HG02938 (cell line): ENCODE data around the gene GNB1L.
"Not testable (repeated sequence)": the region's sequence is repeated elsewhere in the genome, so short reads cannot be mapped to it uniquely, and the experiment has no call there.

Experiments used
- ATAC-seq: cut with Tn5 transposase; IDR thresholded peaks from one replicate; pipeline ENCODE4 v1.9.1; 2021; ENCODE audit warnings: mild to moderate bottlenecking, moderate library complexity; ENCODE audit not compliant: unreplicated experiment

GNB1L gene

DNA sequence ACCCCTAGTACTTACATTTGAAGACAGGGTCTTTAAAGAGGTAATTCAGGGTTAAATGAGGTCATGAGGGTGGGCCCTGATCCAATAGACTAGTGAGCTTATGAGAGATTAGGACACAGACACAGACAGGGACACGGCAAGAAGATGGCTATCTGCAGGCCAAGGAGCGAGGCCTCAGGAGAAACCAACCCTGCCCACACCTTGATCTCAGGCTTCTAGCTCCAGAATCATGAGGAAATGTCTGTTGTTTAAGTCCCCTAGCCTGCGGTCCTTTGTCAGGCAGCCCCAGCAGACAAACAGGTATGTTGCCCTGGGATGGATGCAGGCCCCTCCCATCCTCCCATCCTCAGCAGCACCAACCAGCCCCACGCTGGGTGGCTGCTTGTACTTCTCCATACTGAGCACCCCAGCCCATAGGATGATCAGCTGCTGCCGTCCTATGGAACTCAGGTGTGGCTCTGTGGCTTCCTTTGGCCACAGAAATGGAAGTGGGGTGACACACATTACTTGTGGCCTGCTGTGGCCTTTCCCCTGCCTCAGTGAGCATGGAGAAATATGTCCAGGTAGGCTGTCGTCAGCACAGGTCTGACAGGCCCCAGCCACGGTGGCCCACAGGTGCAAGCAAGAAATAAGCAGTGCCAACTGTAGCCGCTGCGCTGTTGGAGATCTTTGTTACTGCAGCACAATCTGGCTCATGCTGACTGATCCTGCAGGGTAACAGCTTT, 7.9 kb downstream of the GNB1L start:
- ATAC-seq: no peak

DNA sequence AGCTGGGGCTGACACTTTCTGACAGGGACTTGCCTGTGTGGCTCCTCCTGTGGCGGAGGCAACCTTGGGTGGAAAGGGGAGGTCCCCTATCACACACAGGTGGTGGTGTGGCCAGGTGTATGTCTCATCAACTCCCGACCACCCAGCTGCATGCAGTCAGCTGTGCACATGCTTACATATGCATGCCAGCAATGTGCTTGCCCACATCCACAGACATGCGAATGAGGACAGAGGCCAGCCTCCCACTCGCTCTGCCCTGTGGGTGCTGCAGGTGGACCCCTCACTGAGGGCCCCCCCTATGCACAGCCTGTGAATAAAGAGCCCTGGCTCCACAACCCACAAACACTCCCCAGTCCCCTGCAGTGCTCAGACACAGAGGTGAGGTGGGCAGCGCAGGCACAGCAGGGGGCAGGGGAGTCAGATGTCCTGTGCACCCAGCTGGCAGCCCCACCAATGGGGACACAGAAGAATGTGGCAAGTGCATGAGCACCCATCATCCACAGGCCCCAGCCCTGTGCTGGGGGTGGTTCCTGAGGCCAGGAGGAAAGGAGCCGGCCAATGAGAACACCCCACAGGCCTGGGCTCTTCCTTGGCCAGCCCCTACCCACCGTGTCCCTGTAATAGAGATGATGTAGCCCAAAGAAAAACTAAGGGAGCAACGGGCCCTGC, 9.5 kb downstream of the GNB1L start:
- ATAC-seq: no peak

DNA sequence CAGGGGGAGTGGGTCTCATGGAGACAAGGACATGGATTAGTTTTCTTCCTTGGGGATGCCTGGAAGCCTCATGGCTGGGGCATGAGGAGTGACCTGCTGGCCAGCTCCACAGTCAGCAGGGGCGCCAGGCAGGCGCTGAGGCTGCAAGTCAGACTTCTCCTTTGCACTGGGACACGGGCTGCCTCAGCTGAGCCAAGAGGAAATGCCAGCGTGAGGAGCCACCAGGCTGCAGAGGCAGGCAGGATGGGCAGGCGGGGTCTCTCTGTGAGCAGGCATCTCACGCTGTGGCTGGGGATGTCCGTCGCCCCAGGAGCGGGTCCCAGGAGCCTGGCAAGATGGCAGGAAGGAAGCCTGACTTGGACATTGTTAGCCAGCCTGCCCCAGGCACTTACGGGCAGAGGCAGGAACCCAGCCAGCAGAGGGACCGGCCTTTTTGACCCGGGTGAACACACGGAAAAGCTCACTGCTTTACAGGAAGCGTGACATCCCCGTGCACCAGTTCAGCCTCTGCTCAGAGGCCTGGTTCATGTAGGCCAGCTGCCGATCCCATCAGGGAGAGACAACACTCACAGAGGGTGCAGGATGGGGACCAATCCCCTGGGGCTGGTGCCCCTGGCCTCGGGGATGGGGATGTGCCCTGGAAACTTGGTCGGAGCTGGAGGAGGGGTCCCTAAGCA, 10.2 kb downstream of the GNB1L start:
- no peak for ATAC-seq

DNA sequence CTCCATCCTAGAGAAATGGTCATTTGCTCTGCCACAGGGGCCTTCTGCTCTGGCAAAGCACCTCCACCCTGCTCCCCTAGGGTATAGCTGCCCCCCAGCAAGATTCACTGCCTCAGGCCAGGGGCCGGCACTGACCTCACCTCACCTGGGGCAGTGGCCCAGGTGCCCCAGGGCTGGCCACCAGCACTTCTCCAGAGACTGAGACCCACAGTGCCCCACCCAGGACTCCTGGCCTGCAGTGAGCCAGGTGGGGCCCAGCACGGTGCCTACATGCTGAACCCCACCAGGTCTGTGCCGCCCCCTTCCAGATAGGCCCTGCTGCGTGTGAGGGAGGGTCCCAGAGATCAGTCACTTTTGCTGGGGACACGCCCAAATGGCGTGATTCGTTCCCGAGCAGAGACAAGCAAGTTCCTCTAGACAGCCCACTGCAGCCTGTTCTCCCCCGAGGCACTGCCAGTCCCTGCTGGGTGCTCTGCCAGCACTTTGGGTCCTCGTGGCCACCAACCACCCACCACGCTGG, 10.8 kb downstream of the GNB1L start:
- ATAC-seq: no peak

DNA sequence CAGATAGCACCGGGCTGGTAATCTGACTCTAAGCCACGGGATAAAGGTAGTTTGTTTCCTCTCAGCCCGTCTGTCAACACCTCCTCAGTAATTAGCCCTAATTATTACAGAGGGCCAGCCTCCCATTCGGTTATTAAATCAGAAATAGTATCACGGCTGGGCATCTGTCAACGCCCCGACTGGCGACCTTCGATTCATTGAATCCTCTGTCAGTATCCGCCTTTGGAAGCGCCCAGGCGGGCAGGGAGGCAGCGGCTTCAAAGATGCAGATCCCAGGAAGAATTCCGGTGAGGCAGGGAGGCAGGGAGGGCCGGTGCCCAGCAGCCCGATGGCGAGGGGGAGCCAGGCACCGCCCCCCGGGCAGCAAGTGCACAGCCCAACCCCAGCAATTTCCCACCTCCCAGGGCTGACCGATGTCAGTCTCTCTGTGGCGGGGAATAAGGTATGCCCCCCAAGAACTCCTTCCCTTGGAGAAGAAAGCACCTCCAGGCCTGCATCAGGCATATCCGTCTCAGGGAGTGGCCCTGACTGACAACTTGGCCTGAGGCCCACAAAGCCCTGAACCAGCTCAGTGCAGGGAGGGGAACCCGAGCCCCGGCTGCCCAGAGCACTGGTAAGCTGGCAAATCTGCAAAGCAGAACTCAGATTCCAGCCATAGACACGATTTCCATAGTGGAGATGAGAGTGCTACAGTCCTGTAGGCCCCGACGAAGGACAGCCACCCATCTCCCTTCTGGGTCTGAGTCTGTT, 11.4 kb downstream of the GNB1L start:
- ATAC-seq: no peak

DNA sequence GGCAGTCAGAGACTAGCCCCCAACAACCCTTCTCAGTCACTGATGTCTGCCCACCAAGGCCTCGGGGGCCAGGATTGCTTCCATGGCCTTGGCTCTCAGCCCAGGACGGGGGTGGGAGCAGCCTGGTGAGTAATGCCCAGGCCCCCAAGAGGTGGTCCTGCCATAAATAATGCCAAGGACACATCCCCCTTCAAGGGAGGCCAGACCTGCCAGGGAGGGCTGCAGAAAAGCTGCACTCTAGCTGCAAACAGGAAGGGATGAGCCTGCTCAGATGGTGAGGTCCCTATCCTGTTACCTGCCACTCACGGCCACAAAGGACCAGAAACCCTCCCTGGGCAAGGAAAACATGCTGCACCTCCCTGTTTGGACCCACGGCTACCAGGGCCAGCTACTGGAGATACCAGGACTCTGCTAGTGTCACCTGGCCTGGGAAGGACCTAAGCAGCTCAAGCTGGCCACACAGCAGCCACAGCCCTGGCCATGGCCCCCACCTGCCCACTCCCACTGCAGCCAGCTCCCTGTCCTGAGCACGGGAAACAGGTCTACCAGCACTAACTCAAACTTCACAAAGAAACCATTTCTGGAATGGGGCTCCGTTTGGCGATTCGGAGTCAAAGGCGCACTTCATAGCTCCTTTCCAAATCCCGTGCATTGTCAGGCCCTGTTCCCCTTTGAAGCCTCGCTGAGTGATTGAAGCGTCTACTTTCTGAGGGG, 12.1 kb downstream of the GNB1L start:
- no peak for ATAC-seq

DNA sequence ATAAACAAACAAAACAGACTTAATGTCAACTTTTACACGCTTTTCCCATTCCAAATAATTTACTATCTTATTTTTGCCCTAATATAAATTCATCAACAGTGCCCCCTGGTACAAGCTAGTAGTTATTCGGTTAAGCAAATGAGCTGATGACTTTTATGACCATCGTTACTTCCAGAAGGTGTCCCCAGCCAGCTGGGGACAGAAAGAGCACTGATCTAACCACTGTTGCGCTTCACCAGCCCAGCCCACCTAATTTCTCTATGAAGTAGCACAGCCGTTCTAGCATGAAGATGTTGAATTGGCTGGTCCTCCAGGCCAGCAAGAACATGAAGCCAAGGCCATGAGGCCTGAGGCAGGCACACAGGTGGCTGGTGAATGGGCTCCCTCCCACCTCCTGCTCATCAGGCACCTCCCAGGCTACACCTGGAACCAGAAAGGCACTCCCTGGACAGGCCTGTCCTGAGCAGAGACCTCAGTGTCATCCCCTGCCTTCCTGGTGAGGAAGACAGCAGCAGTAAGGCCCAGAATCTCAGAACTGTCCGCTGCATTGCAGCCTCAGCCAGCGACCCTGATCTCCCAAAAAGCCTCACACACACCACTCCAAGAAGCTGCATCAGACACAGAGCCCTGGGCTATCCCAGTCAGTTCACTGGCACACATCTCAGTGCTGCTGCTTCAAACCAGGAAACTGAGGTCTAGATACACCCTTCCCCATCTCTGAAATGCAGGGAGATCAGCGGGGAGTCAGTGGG, 12.9 kb downstream of the GNB1L start:
- ATAC-seq: no peak

DNA sequence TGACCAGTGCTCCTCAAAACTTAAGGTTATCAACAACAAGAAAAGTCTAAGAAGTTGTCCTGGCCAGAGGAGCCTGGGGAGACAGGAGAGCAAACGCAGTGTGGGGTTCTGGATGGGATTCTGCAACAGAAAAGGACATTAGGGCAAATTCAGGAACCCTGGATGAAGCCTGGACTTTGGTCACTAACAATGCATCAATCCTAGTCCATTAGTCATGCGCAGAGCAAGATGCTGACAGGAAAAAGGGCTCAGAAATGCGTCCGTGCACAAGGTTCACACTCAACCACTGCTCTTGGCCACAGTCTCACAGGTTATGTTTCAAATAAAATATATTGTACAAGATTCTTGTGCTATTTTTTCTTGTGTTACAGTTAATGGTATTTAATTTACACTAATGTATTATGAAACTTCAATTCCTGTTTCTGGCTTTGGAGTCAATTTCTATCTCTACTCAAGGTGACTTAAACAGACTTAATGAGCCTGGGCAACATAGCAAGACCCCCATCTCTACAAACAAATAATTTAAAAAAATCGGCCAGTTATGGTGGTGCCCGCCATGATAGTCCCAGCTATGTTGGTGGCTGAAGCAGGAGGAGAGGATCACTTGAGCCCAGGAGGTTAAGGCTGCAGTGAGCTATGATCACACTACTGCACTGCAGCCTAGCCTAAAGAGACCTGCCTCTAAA, 13.6 kb downstream of the GNB1L start:
- ATAC-seq: no peak

DNA sequence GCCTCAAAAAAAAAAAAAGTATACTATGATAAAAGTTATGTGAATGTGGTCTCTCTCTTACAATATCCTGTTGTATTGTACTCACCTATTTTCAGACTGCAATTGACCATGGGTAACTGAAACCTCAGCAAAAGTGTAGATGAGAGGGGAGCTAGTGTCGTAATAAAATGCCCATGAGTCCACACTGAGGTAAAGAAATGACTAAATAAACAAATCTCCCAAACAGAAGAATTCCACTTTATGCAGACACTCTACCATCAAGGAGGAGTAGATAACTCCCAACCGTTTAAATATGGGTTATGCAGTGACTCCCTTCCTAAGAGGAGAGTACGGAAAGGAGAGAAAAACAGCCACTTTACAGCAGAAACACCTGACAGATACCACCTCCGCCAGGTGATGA, 14.6 kb downstream of the GNB1L start:
- ATAC-seq: no peak

DNA sequence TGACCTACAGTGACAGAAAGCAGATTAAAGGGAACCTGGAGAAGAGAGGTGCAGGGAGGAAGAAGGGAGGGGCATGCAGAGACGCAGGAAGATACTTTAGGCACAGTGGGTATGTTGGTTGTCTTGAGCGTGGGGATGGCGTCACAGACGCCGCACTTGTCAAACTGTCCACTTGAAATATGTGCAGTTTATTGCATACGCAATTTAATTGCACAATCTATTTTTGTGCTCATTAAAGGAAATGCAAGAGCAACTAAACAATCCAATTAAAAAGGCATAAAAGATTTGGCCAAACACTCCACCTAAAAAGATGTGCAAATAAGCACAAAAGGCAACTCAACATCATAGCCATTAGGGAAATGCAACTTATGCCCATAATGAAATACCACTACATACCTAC, 16.8 kb downstream of the GNB1L start:
- no peak for ATAC-seq

DNA sequence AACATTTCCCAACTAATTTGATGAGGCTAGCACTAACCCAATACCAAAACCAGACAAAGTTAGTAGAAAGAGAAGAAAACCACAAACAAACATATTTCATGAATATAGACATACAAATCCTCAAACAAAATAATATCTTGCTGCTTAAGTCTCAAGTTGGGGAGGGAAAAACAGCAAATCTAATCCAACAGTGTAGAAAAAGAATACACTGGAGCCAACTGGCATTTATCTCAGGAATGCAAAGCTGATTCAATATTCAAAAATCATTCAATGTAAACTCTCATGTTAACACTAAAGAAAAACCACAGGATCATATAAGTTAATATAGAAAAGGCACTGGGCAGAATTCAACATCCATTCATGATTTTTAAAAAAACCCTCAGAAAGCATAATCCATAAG, 18.2 kb downstream of the GNB1L start:
- ATAC-seq: no peak

DNA sequence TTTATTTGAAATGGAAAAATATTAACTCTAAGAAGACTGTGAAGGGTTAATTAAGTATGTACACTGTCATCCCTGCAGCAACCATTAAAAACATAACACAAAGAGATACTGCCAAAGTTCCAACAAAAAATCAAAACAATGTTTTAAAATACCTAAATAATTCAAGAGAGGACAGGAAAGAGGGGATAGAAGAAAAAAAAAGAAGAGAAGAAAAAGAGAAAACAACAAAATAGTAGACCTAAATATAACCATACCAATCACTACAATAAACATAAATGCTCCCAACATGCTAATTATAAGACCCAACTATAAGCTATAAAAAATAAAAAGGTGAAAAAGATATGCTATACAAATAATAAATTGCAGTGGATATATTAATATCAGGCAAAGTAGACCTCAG, 20.1 kb downstream of the GNB1L start:
- ATAC-seq: no peak

DNA sequence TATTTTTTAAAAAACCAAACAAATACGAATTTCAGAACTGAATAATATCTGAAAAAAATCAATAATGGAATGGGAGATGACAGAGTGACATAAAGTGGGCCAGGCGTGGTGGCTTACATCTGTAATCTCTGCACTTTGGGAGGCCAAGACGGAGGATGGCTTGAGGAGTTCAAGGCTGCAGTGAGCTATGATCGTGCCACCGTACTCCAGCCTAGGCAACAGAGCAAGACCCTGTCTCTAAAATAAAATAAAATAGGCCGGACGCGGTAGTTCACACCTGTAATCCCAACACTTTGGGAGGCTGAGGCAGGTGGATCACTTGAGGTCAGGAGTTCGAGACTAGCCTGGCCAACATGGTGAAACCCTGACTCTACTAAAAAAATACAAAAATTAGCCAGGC, 21.3 kb downstream of the GNB1L start:
- not testable (repeated sequence) for ATAC-seq

DNA sequence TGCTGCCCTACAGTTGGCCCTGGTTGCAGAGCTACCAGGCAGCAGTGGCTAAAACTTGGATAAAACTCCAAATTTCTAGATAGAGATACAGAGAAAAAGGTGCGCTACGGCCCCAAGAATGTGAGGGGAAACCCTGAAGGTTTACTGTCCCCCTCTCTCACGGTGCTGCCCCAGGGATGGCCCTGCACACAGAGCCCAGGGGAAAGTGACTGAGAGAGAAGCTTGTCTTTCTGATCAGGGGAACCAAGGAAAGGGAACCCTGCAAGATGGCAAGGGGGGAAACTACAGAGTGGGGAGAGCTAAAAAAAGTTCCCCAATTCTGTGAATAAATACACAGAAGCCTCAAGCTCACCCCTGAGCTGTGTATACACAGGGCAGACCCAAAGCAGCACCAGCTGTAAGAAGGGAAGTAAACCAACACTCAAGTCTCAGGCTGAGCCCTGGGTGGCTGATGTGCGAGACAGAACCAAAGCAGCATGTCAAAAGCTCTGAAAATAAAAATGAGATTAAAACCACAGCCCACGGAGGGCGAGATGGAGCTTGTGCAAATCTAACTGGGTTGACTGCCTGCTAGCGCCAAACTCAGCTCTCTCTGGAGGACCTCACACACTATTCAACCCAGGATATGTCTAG, 22.1 kb downstream of the GNB1L start:
- ATAC-seq: no peak

DNA sequence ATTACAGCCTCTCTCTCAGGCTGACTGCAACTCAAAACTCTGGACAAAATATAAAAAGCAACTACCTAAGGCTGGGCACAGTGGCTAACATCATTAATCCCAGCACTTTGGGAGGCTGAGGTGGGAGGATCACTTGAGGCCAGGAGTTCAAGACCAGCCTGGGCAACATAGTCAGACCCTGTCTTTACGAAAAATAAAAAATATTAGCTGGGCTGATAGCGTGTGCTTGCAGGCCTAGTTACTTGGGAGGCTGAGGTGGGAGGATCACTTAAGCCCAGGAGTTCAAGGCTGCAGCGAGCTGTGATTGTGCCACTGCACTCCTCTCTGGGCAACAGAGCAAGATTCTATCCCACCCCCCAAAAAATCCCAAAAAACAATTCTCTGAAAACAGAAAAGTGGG, 22.7 kb downstream of the GNB1L start:
- not testable (repeated sequence) for ATAC-seq

DNA sequence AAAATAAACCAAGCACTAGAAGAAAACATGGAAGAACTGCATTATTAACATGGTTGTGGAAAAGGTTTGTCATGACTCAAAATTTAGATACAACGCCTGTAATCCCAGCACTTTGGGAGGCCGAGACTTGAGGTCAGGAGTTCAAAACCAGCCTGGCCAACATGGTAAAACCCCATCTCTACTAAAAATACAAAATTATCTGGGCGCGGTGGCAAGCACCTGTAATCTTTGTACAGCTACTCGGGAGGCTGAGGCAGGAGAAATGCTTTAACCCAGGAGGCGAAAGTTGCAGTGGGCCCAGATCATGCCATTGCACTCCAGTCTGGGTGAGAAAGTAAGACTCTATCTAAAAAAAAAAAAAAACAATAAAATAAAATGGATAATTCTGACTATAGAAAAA, 23.7 kb downstream of the GNB1L start:
- no peak for ATAC-seq

DNA sequence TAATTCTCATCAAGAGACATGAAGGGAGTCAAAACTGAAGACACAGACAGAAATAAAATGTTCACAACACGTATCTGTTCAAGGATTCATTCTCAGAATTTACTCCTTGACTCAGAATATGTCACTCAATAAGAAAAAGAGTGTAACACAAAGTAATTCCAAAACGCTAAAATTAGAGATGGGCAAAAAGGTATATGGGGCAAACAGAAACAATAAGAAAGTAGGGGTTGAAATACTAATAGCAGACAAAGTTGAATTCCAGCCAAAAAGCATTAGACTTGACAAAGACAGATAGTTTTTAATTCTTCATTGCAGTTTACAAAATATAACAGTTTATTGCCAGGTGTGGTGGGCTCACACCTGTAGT, 26.7 kb downstream of the GNB1L start:
- no peak for ATAC-seq

DNA sequence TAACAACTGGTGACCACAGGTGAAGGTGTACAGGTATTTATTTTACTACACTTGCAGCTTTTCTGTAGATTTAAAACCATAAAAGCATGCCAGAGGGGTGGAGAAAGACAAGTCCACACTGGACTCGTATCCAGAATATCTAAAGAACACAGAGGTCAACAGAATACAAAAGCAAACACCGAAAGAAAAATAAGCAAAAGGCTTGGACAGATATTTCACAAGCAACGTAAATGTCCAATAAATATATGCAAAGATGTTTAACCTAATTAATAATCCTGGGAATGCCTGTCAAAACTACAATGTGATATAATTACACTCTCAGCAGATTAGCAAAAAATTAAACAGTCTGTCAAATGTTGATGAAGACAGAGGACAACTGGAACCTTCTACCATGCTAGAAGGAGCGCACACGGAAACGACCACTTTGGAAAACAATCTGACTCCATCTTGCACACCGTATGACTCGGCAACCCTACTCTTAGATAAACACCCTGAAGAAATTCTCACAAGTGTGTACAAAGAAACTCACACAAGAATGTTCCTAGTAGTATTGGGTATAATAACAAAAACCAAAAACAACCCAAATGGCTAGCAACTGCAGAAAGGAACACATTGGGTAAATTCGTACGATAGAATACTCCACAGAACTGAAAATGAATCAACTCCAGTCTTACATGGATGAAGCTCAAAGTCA, 27.2 kb downstream of the GNB1L start:
- no peak for ATAC-seq

DNA sequence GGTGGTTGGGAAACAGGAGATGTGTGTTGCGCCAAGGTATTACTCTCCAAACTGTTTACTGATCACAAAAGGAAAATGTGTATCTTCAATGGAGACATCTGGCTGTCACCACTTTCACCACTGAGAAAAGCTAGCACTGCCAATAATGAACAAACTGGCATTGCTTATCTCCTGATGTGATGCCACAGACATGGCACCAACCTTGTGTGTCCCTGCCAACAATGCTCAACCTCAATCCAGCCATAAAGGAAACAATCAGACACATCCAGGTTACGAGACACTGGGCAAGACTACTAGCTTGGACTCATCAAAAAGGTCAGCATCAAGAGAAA, 28.1 kb downstream of the GNB1L start:
- no peak for ATAC-seq
